Measurements from ENCODE around the gene GPR153.
"Not testable (repeated sequence)": the region's sequence is repeated elsewhere in the genome, so short reads cannot be mapped to it uniquely, and the experiment has no call there.

The GPR153 gene

DNA sequence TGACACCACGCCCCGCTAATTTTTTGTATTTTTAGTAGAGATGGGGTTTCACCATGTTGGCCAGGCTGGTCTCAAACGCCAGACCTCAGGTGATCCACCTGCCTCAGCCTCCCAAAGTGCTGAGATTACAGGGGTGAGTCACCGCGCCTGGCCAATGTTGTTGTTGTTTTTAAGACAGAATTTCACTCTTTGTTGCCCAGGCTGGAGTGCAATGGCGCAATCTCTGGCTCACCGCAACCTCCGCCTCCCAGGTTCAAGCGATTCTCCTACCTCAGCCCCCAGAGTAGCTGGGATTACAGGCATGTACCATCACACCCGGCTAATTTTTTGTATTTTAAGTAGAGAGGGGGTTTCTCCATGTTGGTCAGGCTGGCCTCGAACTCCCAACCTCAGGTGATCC, 41.3 kb downstream of the GPR153 start:
- not testable (repeated sequence) for H3K27ac Mint-ChIP-seq; H3K4me1 Mint-ChIP-seq (ENCODE audit: low read depth); H3K9me3 Mint-ChIP-seq (ENCODE audit: low read depth); H3K4me3 Mint-ChIP-seq; H3K36me3 Mint-ChIP-seq
- peaks cover 10% of the 10 kb centered on the region for H3K27me3 Mint-ChIP-seq

DNA sequence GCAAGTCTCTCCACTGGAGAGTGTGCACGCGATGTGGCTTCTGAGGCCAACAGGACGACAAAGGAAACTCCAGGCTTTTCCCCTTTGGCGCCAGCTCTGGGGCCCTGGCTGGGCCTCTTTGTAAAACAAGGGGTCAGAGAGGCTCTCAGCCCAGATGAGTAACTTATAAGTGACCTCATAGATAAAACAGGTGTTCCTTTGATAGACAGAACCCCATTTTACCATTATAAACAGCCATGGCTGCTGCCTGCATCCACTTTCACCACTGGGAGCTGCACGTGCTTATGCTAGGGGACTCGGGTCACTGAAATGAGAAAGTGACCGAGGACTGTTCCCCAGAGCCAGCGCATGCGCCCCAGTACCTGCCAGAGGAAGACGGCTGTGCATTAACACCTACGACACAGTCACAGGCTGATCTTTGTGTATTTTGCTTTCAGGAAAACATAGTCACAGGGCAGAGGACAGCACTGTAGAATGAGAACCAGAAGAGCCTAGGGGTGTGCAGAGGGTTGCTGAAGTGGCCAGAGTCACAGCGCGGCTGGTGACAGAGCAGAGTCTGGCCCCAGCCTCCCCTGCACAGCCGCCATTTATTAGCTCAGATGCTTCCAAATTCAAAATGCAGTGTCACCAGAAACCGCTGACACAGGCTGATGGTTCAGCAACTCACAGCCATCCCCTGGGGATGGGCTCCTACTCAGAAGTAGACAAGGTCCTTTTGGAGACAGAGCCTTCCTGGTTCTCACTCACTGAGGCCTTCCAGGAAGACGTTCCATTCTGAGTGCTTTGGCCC, 42.3 kb downstream of the GPR153 start:
- Mint-ChIP-seq H3K36me3 (peaks cover 6% of the 10 kb centered on the region), H3K9me3 (ENCODE audit: low read depth) (no peaks in the 10 kb centered on the region), H3K4me1 (ENCODE audit: low read depth) (no peaks in the 10 kb centered on the region), H3K27me3 (peaks cover 10% of the 10 kb centered on the region), H3K4me3 (no peak overlapping the region), H3K27ac (no peak overlapping the region)

DNA sequence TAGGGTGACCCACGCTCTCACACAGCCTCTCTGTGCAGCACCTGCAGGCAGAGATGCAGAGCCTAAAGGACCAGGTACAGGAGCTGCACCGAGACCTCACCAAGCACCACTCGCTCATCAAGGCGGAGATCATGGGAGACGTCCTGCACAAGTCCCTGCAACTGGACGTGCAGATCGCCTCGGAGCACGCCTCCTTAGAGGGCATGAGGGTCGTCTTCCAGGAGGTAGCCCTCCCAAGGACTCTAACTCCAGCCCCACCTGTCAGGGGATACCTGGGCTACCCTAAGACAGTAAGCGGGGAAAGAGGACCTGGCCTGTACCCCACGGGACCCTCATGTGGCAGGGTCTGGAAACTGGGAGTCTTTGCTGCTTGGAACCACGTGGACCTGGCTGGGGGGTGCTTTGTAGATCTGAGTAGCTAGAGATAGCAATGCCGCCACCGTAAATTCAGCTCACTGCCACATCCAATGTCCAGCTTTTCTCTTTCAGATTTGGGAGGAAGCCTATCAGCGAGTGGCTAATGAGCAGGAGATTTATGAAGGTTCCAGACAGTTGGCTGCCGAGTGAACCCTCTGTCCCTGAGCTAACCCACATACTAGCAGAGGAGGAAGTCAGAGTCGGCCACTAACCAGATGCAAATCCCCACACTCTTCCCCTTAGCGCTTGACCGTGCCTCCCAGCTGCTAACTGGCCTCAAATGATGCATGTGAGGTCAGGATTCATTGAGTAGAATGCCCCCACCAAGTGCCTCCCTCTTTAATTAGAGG, 48.5 kb downstream of the GPR153 start:
- no peak overlapping the region for H3K27ac Mint-ChIP-seq
- H3K36me3 Mint-ChIP-seq = no peaks in the 10 kb centered on the region
- H3K4me3 Mint-ChIP-seq = no peak overlapping the region
- H3K27me3 Mint-ChIP-seq = peaks cover 20% of the 10 kb centered on the region
- H3K4me1 Mint-ChIP-seq (ENCODE audit: low read depth) = peaks cover 5% of the 10 kb centered on the region
- no peaks in the 10 kb centered on the region for H3K9me3 Mint-ChIP-seq (ENCODE audit: low read depth)

DNA sequence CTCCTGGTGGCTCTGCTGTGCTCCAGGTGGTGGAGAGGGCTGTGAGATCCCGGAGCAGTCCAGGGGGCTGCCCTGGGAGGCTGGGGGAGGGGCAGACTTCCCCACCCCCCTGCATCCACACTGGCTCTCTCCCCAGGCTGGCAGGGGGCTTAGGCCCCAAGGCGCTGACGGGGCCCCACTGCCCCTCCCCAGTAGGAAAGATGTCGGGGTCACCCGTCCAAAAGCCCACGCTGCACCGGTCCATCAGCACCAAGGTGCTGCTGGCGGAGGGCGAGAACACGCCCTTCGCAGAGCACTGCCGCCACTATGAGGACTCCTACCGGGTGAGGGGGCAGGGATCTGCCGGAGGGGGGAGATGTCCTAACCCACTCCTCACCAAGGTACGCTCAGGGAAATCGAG, 49.2 kb downstream of the GPR153 start:
- Mint-ChIP-seq H3K4me3 (no peak overlapping the region), H3K9me3 (ENCODE audit: low read depth) (no peaks in the 10 kb centered on the region), H3K4me1 (ENCODE audit: low read depth) (peaks cover 8% of the 10 kb centered on the region), H3K27ac (no peak overlapping the region), H3K27me3 (peaks cover 18% of the 10 kb centered on the region), H3K36me3 (no peaks in the 10 kb centered on the region)

DNA sequence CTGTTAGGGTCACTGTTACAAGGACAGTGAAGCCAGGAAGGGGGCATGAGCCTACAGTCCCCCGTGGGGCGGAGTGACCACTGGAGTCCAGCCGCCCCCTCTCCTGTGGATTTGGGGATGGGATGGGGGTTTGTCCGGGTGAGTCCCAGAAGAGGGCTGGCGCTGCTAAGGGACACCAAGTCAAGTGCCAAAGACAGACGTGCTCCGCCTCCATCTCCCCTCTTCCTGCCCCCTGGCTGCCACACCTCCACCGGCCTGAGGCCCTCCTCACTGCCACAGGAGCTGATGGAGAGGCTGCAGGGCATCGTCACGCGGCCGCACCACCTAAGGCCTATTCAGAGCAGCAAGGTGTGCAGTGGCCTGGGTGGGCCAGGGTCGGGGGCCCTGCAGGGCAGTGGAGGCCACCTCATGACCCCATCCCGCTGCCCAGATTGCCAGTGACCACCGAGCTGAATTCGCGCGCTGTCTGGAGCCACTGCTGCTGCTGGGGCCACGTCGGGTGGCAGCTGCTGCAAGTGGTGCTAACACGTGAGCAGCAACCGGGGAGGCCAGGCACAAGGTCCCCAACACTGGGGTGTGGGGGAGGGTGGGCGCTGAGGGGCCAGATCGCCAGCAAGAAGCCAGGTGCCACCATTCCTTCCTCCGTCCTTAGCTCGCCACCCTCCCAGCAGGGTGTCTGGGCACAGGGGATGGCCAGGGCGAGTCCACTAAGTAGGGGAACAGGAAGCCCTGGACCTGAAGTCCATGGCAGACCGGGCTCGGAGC, 50.1 kb downstream of the GPR153 start:
- H3K27me3 Mint-ChIP-seq = peaks cover 16% of the 10 kb centered on the region
- no peaks in the 10 kb centered on the region for H3K36me3 Mint-ChIP-seq
- peaks cover 8% of the 10 kb centered on the region for H3K4me1 Mint-ChIP-seq (ENCODE audit: low read depth)
- H3K4me3 Mint-ChIP-seq = no peak overlapping the region
- no peaks in the 10 kb centered on the region for H3K9me3 Mint-ChIP-seq (ENCODE audit: low read depth)
- no peak overlapping the region for H3K27ac Mint-ChIP-seq

DNA sequence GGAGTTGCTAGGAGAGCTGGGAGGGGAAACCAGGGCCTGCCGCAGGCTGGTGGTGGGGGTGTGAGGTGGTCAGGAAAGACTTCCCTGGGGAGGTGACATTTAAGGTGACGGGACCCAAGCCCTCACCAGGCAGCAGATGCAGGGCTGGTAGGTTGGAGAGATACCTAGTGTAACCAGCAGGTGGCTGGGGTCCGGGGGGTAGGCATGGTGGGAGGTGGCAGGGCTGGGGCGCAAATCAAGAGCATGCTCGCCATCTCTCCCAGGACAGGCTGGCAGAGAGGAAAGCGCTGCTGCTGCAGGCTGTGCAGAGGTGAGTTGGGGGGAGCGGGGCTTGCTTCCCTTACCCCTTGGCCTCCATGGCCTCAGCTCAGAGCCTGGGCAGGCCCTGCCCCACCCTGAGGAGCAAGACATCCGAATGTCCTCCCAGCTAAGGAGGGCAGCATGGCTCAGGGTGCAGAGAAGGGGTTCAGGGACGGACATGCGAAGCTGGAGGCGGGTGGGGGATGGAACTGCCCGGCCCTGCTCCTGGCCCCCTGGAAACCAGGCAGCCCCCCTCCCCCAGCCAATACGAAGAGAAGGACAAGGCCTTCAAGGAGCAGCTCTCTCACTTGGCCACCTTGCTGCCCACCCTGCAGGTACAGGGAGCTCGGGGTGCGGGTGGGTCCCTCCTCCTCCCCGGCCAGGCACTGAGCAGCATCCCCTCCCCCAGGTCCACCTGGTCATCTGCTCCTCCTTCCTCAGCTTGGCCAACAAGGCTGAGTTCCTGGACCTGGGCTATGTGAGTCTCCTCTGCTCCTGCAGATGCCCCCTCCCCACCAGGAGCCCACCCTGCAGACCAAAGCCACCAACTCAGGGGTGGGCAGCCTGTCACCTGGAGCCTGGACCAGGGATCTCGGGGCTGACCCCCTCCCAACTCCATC, 51.0 kb downstream of the GPR153 start:
- Mint-ChIP-seq H3K9me3 (ENCODE audit: low read depth) (no peaks in the 10 kb centered on the region), H3K27ac (no peak overlapping the region), H3K4me1 (ENCODE audit: low read depth) (peaks cover 11% of the 10 kb centered on the region)

DNA sequence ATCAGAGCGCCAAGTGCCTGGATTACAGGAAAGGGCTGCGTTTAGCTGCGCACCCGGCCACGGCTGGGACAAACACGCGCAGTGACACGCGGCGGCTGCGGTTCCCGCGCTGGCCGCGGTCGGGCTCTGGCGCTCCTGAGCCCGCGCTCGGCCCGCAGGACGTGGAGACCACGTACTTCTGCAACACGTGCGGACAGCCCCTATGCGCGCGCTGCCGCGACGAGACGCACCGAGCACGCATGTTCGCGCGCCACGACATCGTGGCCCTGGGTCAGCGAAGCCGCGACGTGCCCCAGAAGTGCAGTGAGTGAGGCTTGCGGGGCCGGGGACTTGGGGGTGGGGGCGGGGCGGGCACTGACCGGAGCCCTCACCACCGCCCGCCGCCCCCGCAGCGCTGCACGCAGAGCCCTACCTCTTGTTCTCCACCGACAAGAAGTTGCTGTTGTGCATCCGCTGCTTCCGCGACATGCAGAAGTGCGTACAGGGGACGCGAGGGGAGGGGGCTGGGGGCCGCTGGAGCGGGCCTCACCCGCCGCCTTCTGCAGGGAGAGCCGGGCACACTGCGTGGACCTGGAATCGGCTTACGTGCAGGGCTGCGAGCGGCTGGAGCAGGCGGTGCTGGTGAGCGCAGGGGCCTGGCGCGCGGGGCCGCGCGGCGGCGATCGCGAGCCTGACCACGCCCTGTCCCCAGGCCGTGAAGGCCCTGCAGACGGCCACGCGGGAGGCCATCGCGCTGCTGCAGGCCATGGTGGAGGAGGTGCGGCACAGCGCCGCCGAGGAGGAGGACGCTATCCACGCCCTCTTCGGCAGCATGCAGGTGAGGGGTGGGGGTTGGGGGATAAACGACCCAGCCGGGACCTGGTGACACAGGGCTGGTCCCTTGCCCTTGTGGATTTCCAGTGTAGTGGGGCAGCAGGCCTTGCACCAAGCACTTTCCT, 51.9 kb downstream of the GPR153 start:
- Mint-ChIP-seq H3K4me3 (peak overlapping the region; percentile 30), H3K4me1 (ENCODE audit: low read depth) (peaks cover 13% of the 10 kb centered on the region), H3K36me3 (no peaks in the 10 kb centered on the region), H3K27me3 (peaks cover 12% of the 10 kb centered on the region), H3K9me3 (ENCODE audit: low read depth) (no peaks in the 10 kb centered on the region), H3K27ac (no peak overlapping the region)

More for the DNA sequence above, 51.0 kb downstream of the GPR153 start:
- Mint-ChIP-seq H3K27me3 (peaks cover 12% of the 10 kb centered on the region), H3K4me3 (peak overlapping the region; percentile 30), H3K36me3 (no peaks in the 10 kb centered on the region)

DNA sequence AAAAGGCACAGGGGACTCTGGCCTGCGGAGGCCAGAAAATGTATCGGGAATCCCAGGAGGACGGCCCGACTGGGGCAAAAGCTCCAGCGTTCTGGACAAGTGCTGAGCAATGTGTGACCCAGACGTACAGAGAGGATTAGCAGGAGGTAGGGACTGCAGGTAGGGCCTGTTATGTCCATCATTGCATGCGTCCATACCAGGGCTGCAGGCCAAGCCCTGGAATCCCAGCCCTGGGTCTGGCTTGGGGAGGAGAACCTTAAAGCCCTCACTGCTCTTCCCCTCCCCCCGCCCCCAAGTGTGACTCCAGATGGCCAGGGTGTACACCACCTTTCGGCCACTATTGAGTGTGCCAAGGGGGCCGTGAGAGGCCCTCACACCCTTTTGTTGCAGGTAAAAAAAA, 53.0 kb downstream of the GPR153 start:
- H3K4me3 Mint-ChIP-seq = peak overlapping the region; percentile 35
- no peaks in the 10 kb centered on the region for H3K36me3 Mint-ChIP-seq
- no peaks in the 10 kb centered on the region for H3K9me3 Mint-ChIP-seq (ENCODE audit: low read depth)
- no peak overlapping the region for H3K27ac Mint-ChIP-seq
- H3K27me3 Mint-ChIP-seq = peaks cover 12% of the 10 kb centered on the region
- peaks cover 13% of the 10 kb centered on the region for H3K4me1 Mint-ChIP-seq (ENCODE audit: low read depth)

DNA sequence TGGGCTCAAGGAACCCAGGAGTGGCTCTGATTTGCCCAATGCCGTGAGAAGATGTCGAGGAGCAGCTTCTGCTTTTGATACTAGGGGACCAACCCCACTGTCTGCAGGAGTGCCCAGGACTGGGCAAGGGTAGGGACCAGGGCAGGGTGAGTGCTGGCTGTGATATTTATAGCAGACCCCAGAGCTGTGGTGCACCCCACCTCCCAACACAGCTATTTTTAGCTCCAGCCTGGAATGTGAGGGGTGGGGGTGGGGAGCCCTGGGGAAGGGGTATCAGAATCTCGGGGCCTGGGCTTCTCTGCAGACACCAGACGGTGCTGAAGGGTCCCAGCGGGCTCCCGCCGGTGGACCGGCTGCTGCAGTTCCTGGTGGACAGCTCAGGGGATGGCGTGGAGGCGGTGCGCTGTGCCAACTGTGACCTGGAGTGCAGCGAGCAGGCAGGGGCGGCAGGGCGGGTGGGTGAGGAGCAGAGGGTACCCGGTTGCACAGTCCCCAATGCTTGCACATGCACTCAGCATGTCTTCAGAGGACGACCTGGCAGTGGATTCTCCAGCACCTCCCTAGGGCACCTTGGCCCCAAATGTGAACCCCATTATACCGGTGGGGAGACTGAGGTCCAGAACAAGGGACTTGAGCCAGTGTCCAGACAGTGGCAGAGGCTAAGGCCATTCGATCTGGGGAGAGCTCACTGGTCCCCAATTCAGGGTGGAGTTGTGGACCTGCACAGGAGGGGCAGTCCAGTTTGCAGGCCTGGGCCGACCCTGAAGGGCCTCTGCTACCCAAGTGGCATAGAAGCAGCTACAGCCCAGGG, 53.6 kb downstream of the GPR153 start:
- H3K9me3 Mint-ChIP-seq (ENCODE audit: low read depth) = no peaks in the 10 kb centered on the region
- peak overlapping the region; percentile 72 for H3K4me3 Mint-ChIP-seq
- no peak overlapping the region for H3K27ac Mint-ChIP-seq
- H3K27me3 Mint-ChIP-seq = peaks cover 11% of the 10 kb centered on the region
- H3K36me3 Mint-ChIP-seq = no peaks in the 10 kb centered on the region
- H3K4me1 Mint-ChIP-seq (ENCODE audit: low read depth) = peaks cover 13% of the 10 kb centered on the region

DNA sequence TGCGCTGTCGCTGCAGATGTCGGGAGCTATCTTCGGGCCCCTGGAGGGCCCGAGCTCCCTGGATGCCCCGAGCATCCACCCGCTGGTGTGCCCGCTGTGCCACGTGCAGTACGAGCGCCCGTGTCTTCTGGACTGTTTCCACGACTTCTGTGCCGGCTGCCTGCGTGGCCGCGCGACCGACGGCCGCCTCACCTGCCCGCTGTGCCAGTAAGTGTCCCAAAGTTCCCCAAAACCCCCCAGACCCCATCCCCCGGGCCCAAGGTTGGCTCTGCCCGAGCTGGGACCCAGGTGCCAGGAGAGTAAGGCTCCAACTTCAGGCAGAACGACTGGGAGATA, 54.4 kb downstream of the GPR153 start:
- Mint-ChIP-seq H3K27ac (no peak overlapping the region), H3K27me3 (peaks cover 8% of the 10 kb centered on the region), H3K36me3 (no peaks in the 10 kb centered on the region), H3K9me3 (ENCODE audit: low read depth) (no peaks in the 10 kb centered on the region), H3K4me3 (peak overlapping the region; percentile 72), H3K4me1 (ENCODE audit: low read depth) (peaks cover 13% of the 10 kb centered on the region)

DNA sequence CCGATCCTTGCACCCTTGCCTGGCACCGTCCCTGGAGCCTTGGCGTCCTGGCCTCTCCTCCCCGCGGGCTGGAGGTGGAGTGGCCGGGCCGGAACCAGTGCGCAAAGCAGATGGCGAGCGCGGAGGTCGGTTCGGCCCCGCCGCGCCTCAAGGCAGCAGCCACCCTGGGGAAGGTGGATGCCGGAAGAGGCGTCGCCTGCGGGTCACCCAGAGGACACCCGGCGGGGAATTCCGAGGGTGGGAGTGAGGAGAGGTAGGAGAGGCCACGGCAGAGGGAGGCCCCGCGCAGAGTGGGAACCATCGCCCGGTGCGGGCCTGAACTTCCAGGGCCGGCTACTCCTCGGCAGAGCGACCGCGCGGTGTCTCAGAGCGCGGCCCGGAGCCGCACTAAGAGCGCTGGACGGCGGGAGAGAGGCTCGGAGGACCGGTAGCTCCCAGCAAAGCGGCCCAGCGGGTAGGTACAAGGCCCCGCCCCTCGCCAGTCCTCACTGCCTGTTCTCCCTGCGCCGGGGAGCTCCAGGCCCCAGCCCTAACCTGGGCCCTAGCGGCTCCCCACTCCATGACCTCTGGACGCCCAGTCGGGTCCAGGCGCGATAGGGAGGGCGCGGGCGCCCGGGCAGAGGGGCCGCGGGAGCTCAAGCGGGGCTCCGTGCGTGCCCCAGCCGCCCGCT, 54.9 kb downstream of the GPR153 start, which contains the start of gene RNF207:
RNF207 (plus strand) TSS at position 271 of the 671 bp plus-strand sequence. CDS start 417 bp downstream, outside the sequence.
- Mint-ChIP-seq H3K27me3 (peaks cover 8% of the 10 kb centered on the region), H3K36me3 (no peaks in the 10 kb centered on the region), H3K27ac (no peak within 1 kb of the TSS), H3K9me3 (ENCODE audit: low read depth) (no peaks in the 10 kb centered on the region), H3K4me1 (ENCODE audit: low read depth) (peaks cover 13% of the 10 kb centered on the region), H3K4me3 (peak within 1 kb of the TSS; percentile 77)

DNA sequence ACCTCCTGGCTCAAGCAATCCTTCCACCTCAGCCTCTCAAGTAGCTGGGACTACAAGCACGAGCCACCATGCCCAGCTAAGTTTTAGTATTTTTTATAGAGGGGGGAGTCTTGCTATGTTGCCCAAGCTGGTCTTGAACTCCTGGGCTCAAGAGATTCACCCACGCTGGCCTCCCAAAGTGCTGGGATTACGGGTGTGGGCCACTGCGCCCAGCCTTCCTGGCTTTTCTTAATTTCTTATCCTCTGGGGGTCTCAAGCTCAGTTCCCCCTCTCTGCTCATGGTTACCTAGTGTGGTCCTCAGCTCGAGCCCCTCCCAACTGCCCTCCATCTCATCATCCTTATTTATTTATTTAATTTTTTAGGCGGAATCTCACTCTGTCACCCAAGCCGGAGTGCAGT, 58.6 kb downstream of the GPR153 start:
- Mint-ChIP-seq H3K36me3 (peaks cover 14% of the 10 kb centered on the region), H3K27ac (no peak overlapping the region), H3K4me3 (no peak overlapping the region), H3K9me3 (ENCODE audit: low read depth) (no peaks in the 10 kb centered on the region), H3K27me3 (no peaks in the 10 kb centered on the region), H3K4me1 (ENCODE audit: low read depth) (peaks cover 37% of the 10 kb centered on the region)
